IMR-90 (cell line): ENCODE results near the gene ANKRD63. TPM values are rescaled to one million over a fixed set of nuclear protein-coding genes. Genes with fewer than 3 reads are reported as not detected.

Source experiments
- ATAC-seq: fragments of 200-7000 bp; cut with Tn5 transposase; 2 replicates; pipeline ENCODE4 v1.9.1; 2020; ENCODE audit warnings: low read depth, mild to moderate bottlenecking, moderate library complexity
- BruUV-seq: library from RNA; stranded (reverse); fragments of 400-500 nt; replicated peaks from 2 replicates; lab custom pipeline; 2021; lab: Mats Ljungman, UMichigan
- CTCF ChIA-PET: fragments of 300-600 bp; formaldehyde crosslinking; extraction: SDS; loops from one replicate; lab custom pipeline; 2021; ENCODE audit warnings: antibody characterized with exemption; lab: Yijun Ruan, JAX
- POLR2A ChIA-PET: fragments of 300-600 bp; sonication (Branson Sonifier 250); formaldehyde crosslinking; loops from one replicate; lab custom pipeline; 2022; ENCODE audit warnings: antibody characterized with exemption; ENCODE audit not compliant: unreplicated experiment; lab: Charles Lee
- DNase-seq: peaks from one replicate; pipeline ENCODE4 v3.0.0; 2013
- H2AFZ ChIP-seq: replicated peaks from 2 replicates; pipeline ENCODE3; 2013; ENCODE audit warnings: low read length, mild to moderate bottlenecking; ENCODE audit not compliant: poor library complexity
- H2AK5ac ChIP-seq: 2 replicates; pipeline ENCODE4 v1.6.1; 2013; ENCODE audit warnings: low read depth, low read length, inconsistent platforms
- H2AK9ac ChIP-seq: replicated peaks from 2 replicates; pipeline ENCODE3; 2013; ENCODE audit warnings: mild to moderate bottlenecking, low read depth, low read length, moderate library complexity; ENCODE audit not compliant: poor library complexity
- H2BK120ac ChIP-seq: 2 replicates; pipeline ENCODE4 v1.6.1; 2013; ENCODE audit warnings: low read depth, low read length, inconsistent platforms
- H2BK15ac ChIP-seq: 3 replicates; pipeline ENCODE4 v1.6.1; 2013; ENCODE audit warnings: low read depth, low read length, inconsistent platforms
- H2BK20ac ChIP-seq: 2 replicates; pipeline ENCODE4 v1.6.1; 2013; ENCODE audit warnings: low read depth, mild to moderate bottlenecking, inconsistent platforms, low read length, moderate library complexity
- H2BK5ac ChIP-seq: 2 replicates; pipeline ENCODE4 v1.6.1; 2013; ENCODE audit warnings: mild to moderate bottlenecking, low read depth, low read length, inconsistent platforms; ENCODE audit not compliant: poor library complexity, severe bottlenecking
- H3K14ac ChIP-seq: replicated peaks from 2 replicates; pipeline ENCODE4 v1.6.1; 2013; ENCODE audit warnings: low read depth, low read length, inconsistent platforms
- H3K18ac ChIP-seq: 2 replicates; pipeline ENCODE4 v1.6.1; 2013; ENCODE audit warnings: low read depth, low read length, control low read depth
- H3K23ac ChIP-seq: 2 replicates; pipeline ENCODE4 v1.6.1; 2013; ENCODE audit warnings: low read depth, low read length, inconsistent platforms
- H3K27ac ChIP-seq: 2 replicates; pipeline ENCODE4 v1.5.1; 2013; ENCODE audit warnings: mild to moderate bottlenecking, control low read depth, low read length; ENCODE audit not compliant: insufficient read depth
- H3K27me3 ChIP-seq: 2 replicates; pipeline ENCODE4 v1.6.1; 2013; ENCODE audit warnings: low read length; ENCODE audit not compliant: control insufficient read depth, insufficient read depth
- H3K36me3 ChIP-seq: 2 replicates; pipeline ENCODE4 v1.6.1; 2013; ENCODE audit warnings: low read length, mixed read lengths; ENCODE audit not compliant: control insufficient read depth, insufficient read depth
- H3K4ac ChIP-seq: 2 replicates; pipeline ENCODE4 v1.6.1; 2013; ENCODE audit warnings: low read depth, low read length, inconsistent platforms
- H3K4me1 ChIP-seq: 2 replicates; pipeline ENCODE4 v1.6.1; 2013; ENCODE audit warnings: low read length, mixed read lengths; ENCODE audit not compliant: control insufficient read depth, insufficient read depth
- H3K4me2 ChIP-seq: 2 replicates; pipeline ENCODE4 v1.6.1; 2013; ENCODE audit warnings: low read depth, mild to moderate bottlenecking, control low read depth, low read length, moderate library complexity
- H3K4me3 ChIP-seq: 2 replicates; pipeline ENCODE4 v1.5.1; 2013; ENCODE audit warnings: low read depth, mild to moderate bottlenecking, control low read depth, low read length, moderate library complexity; ENCODE audit not compliant: insufficient read depth
- H3K56ac ChIP-seq: 2 replicates; pipeline ENCODE4 v1.6.1; 2013; ENCODE audit warnings: low read length, inconsistent platforms; ENCODE audit not compliant: insufficient read depth; ENCODE audit errors: extremely low read depth
- H3K79me1 ChIP-seq, 2 experiments: 2 replicates each; pipeline ENCODE4 v1.6.1; 2013; ENCODE audit warnings: low read length in 2 of 2, inconsistent platforms in 1 of 2, low read depth in 1 of 2
- H3K9ac ChIP-seq: 2 replicates; pipeline ENCODE4 v1.6.1; 2013; ENCODE audit warnings: low read depth, low read length, control low read depth
- H3K9me1 ChIP-seq: 2 replicates; pipeline ENCODE4 v1.6.1; 2013; ENCODE audit warnings: low read length, inconsistent platforms; ENCODE audit not compliant: insufficient read depth
- H3K9me3 ChIP-seq: 2 replicates; pipeline ENCODE4 v1.6.1; 2013; ENCODE audit warnings: low read length; ENCODE audit not compliant: control insufficient read depth, insufficient read depth
- H4K20me1 ChIP-seq: 2 replicates; pipeline ENCODE4 v1.6.1; 2013; ENCODE audit warnings: low read length, inconsistent platforms; ENCODE audit not compliant: insufficient read depth
- H4K5ac ChIP-seq: 2 replicates; pipeline ENCODE4 v1.6.1; 2013; ENCODE audit warnings: mild to moderate bottlenecking, low read depth, low read length, control low read depth
- H4K8ac ChIP-seq, 2 experiments: 2 replicates each; pipeline ENCODE4 v1.6.1; 2013; ENCODE audit warnings: low read depth in 2 of 2, low read length in 2 of 2, control low read depth in 1 of 2, inconsistent platforms in 1 of 2
- H4K91ac ChIP-seq: 2 replicates; pipeline ENCODE4 v1.6.1; 2013; ENCODE audit warnings: low read depth, low read length, inconsistent platforms; ENCODE audit not compliant: insufficient read depth
- RFX5 ChIP-seq: IDR thresholded peaks from 2 replicates; pipeline ENCODE4 v1.8.0; 2012; ENCODE audit warnings: low read depth, mild to moderate bottlenecking, low read length, moderate library complexity
- WGBS, 2 experiments: methylation state at CpG; one replicate each; pipeline versions ENCODE4 v1.1.5 to v1.1.7; 2013; ENCODE audit warnings: missing lambda C conversion rate in 2 of 2; ENCODE audit not compliant: insufficient read length in 1 of 2; ENCODE audit errors: extremely low coverage in 2 of 2; 5-methylcytosine and 5-hydroxymethylcytosine counted together
- dilution Hi-C: fragments of 300-500 bp; cut with HindIII; formaldehyde crosslinking; loops from one replicate; pipeline ENCODE4 v1.14.3; 2018; ENCODE audit warnings: low sequenced_read_pairs; ENCODE audit not compliant: unreplicated experiment
- in situ Hi-C: fragments of 300-500 bp; cut with MboI; formaldehyde crosslinking; loops from 3 replicates; pipeline ENCODE4 v1.14.3; 2019; ENCODE audit warnings: low sequenced_read_pairs, inconsistent platforms, mixed read lengths
- intact Hi-C: fragments of 100-400 bp; cut with micrococcal nuclease; formaldehyde crosslinking; loops from 2 replicates; pipeline ENCODE4 v1.10.0; 2022
- polyA plus RNA-seq, 3 experiments: library from polyadenylated mRNA; depleted of rRNA; stranded (reverse); fragments of >200 nt; gene quantifications; 2 replicates each; pipeline ENCODE4 v1.2.3, GENCODE V29; 2012; ENCODE audit warnings: low replicate concordance in 1 of 3
- total RNA-seq: library from RNA; depleted of rRNA; stranded (reverse); fragments of >200 nt; gene quantifications from 2 replicates; pipeline ENCODE4 v1.2.3, GENCODE V29; 2012

Gene ANKRD63
- total and polyA plus RNA-seq, 2 of the 4 experiments (the other 2 are of a cell fraction): not detected

GRCh38 chr15:40285151-40285550, 2.3 kb upstream of the ANKRD63 start:
- ATAC-seq (peak; percentile 16), DNase-seq (no peak)
- TF ChIP-seq RFX5: no peak
- Histone ChIP-seq H2AK5ac (no peak overlapping the region), H3K27me3 (peaks cover 66% of the 10 kb centered on the region), H3K9ac (no peak overlapping the region), H3K4me2 (no peak overlapping the region), H4K20me1 (no peaks in the 10 kb centered on the region), H3K18ac (no peak overlapping the region), H3K4ac (no peak overlapping the region), H2AK9ac (no peak overlapping the region), H4K8ac (no peak overlapping the region), H2BK120ac (no peak overlapping the region), H4K91ac (no peak overlapping the region), H2BK5ac (no peak overlapping the region), H3K79me1 (no peaks in the 10 kb centered on the region), H4K5ac (no peak overlapping the region), H3K36me3 (no peaks in the 10 kb centered on the region), H2BK15ac (no peak overlapping the region), H3K9me1 (no peaks in the 10 kb centered on the region), H3K27ac (no peak overlapping the region), H3K9me3 (no peaks in the 10 kb centered on the region), H2AFZ (no peak overlapping the region), H3K4me3 (no peak overlapping the region), H3K4me1 (peaks cover 9% of the 10 kb centered on the region), H3K23ac (no peak overlapping the region), H3K56ac (no peak overlapping the region), H2BK20ac (no peak overlapping the region), H3K14ac (no peak overlapping the region)
- in situ Hi-C loops (no loop called here), intact Hi-C loops (no loop called here), dilution Hi-C loops (no loop called here)
- 71% methylated on average over 3 of the region's 4 CpGs; no CpG with 5 or more reads in 1 of the 2 experiments for WGBS, 2 experiments
- ChIA-PET CTCF (no interaction called here), POLR2A (no interaction called here)
- BruUV-seq: no TSS peak
